Colon (tissue), 2 donors: ENCODE measurements around the gene ACOT4.
"Not testable (repeated sequence)": the region's sequence is repeated elsewhere in the genome, so short reads cannot be mapped to it uniquely, and the experiment has no call there.

ENCODE experiments used
- FAIRE-seq: peaks from 2 replicates; lab custom pipeline; 2012; peaks lifted over from hg19 to GRCh38; lab: Jason Lieb, UNC
- donor health status: control.
- donor health status: control.

Gene ACOT4

DNA sequence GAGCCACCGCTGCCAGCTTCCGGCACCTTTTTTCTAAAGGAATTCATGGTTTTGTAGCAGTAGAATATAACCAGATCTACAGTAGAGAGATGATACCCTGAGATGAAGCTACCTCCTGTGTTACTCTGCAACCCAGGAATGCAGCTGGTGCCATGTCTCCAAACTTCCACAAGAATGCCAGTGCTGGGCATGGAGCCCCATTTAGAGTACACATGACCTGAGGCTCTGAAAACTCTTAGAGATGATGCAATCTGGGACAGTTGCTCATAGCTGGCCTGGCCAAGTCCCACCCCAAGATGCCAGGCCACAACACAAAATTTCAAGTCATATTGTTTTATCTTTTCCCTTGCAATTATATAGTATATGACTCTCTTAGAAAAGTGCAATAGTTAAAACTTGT, 14.5 kb upstream of the ACOT4 start:
- not testable (repeated sequence) for FAIRE-seq

DNA sequence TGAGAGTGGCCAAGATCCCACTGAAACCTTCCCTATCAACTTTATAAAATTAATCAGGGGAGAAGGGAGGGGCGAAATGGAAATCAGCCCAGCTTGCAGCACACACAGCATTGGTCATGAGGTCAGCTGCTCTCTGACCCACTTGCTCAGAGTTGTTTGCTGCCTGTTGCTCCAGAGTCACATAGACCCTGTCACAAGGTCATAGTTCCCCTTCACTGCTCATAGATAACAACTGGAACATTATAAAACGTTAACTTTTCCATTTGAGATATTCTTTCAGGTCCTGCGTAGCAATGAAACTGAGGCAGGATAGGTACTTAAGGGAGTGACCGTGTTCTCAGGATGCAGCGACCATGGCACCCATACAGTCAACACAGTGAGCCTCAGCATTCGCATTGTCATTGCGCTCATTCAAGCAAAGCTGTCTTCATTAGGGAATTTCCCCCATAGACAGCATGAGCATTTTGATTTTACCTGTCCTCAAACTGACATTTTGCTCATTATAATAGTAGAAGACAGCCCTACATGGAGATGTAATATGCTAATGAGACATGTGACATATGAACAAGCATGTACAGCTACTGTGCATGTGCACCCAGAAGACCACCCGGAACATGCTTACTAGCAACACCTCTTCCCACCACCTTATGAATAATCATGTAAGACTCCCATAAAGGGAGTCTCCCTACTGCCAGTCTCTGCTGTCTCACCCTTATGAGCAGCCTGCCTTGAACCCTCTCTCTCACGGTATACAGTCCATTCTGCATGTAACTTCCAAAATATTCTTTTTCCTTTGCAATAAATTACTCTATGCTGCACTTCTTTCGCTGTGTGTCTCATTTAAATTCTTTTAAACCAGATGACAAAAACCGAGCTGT, 9.3 kb upstream of the ACOT4 start:
- not testable (repeated sequence) for FAIRE-seq

DNA sequence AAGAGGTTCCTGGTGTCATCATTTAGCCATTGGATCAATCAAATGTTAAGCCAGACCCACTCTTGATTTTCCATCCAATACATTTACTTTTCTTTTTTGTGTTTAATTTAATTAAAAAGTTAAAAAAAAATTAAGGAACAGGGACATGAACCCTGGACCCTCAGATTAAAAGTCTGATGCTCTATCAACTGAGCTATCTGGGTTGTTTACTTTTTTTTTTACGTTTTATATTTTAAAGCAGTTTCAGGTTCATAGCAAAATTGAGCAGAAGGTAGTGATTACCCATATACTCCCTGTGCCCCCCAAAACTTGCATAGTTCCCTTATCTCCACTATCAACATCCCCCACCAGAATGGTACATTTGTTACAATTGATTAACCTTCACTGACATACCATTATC, 3.0 kb upstream of the ACOT4 start:
- FAIRE-seq = no peak

DNA sequence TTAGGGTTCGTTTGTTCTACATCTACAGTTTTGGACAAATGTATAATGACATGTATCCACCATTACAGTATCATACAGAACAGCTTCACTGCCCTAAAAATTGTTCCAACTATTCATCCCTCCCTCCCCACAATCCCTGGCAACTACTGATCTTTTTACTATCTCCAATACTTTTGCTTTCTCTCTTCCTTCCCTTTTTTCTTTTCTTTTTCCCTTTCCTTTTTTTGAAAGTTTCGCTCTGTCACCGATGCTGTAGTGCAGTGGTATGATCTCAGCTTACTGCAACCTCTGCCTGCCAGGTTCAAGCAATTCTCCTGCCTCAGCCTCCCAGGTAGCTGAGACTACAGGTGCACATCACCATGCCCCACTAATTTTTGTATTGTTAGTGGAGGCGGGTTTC, 2.6 kb upstream of the ACOT4 start:
- no peak for FAIRE-seq

DNA sequence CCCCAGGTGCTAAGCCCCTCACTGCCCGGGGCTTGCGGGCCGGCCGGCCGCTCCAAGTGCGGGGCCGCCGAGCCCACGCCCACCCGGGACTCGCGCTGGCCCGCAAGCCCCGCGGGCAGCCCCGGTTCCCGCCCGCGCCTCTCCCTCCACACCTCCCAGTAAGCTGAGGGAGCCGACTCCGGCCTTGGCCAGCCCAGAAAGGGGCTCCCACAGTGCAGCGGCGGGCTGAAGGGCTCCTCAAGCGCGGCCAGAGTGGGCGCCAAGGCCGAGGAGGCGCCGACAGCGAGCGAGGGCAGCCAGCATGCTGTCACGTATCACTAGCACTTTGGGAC, 1.0 kb upstream of the ACOT4 start:
- FAIRE-seq = not testable (repeated sequence)

DNA sequence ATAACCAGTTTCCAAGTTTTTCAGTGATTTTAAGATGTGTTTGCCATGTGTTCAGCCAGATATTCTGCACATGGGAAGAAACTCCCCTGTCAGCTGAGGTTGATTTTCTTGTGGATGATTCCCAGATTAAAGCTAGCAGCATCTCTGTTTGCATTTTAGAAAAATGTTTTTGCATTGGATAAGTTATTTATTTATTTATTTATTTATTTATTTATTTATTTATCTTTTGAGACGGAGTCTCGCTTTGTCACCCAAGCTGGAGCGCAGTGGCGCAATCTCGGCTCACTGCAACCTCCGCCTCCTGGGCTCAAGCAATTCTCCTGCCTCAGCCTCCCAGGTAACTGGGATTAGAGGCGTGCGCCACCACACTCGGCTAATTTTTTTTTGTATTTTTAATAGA, 2.8 kb downstream of the ACOT4 start:
- FAIRE-seq = no peak

- FAIRE-seq = no peak
Observed at GRCh38 chr14:73599499-73599898, 7.8 kb downstream of the ACOT4 start.

DNA sequence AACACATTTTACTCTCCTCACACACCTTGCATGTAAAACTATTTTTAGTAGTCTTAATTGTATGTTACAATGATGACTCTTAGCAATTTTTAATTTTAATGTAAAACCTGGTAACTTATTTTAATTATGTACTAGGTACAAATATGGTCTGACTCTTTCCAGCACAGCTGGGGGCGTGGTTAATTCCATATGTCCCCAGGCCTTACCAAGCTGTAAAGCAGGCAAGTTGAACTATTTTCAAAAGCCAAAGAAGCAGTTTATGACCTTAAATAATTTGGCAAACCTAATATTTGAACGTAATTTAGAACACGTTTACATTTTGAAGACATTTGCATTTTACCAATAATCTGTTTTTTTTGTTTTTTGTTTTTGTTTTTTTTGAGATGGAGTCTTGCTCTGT, 11.3 kb downstream of the ACOT4 start:
- FAIRE-seq = no peak

DNA sequence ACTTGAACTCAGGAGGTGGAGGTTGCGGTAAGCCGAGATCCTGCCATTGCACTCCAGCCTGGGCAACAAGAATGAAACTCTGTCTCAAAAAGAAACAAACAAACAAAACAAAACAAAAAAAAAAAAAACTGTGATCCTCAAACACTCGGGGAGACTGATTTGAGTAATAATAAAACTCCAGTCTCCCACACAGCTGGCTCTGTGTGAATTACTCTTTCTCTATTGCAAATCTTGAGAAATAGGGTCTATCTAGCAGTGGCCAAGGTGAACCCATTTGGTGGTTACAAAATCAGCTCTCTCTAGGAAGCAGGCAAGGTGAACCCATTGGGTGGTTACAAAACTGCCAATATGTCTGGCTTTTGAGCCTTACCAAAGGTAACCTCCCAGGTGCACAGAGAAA, 14.6 kb downstream of the ACOT4 start:
- FAIRE-seq = no peak

DNA sequence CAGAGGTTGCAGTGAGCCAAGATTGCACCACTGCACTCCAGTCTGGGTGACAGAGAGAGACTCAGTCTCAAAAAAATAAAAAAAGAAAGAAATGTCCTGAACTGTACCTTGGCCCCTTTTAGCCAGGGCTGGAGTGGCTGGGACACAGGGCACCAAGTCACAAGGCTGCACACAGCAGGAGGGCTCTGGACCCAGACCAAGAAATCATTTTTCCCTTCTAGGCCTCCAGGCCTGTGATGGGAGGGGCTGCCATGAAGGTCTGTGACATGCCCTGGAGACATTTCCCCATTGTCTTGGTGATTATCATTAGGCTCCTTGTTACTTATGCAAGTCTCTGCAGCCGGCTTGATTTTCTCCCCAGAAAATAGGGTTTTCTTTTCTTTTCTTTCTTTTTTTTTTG, 15.6 kb downstream of the ACOT4 start:
- FAIRE-seq = no peak

GRCh38 chr14:73610687-73611086, 19.0 kb downstream of the ACOT4 start:
- FAIRE-seq = no peak

- no peak for FAIRE-seq
Observed at GRCh38 chr14:73612339-73613045, 20.8 kb downstream of the ACOT4 start, which contains the start of gene ACOT6. Gene ACOT6, plus strand, starts transcription at chr14:73612517. Its CDS starts 55 bp downstream, at chr14:73612572.

GRCh38 chr14:73613046-73613383, 21.3 kb downstream of the ACOT4 start:
- FAIRE-seq = no peak

DNA sequence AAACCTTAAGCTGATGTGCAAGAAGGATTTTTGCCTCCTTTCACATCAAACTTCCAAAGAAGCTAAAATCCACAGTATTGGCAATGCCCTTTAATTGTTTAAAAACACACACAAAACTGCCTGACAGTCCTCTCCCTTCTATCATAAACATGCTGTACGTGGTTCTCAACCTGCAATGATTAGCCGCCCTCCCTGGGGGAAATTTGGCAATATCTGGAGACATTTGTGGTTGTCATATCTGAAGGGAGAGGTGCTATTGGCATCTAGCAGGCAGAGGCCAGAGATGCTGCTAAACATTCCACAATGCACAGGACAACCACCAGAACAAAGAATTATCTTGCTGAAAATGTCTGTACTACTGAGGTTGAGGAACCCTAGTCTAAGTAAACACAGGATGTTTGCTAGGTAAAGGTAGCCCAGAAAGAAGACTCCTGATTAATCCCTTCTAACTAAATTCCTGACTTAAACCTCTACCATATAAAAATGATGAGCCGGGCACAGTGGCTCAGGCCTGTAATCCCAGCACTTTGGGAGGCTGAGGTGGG, 21.8 kb downstream of the ACOT4 start:
- no peak for FAIRE-seq

- FAIRE-seq = no peak
Observed at GRCh38 chr14:73616831-73617230, 25.2 kb downstream of the ACOT4 start.

GRCh38 chr14:73619524-73619923, 27.9 kb downstream of the ACOT4 start:
- FAIRE-seq = no peak

DNA sequence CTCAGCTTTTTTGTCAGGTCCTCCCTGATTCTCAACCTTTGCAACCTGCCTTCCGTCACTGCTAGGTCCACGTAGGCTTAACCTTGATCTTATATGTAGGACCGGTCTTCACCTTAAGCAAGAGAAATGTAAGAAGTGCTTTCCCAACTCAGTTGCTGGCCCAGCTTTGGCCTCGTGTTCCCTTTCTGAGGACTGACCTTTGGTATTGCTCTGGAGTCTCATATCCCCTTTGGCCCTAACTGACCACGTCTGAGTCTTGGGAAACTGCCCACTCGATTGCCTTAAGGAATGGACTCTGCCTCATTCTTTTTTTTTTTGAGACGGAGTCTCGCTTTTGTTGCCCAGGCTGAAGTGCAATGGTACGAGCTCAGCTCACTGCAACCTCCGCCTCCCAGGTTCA, 28.6 kb downstream of the ACOT4 start:
- no peak for FAIRE-seq

- FAIRE-seq = no peak
Observed at GRCh38 chr14:73623504-73624054, 31.9 kb downstream of the ACOT4 start.

DNA sequence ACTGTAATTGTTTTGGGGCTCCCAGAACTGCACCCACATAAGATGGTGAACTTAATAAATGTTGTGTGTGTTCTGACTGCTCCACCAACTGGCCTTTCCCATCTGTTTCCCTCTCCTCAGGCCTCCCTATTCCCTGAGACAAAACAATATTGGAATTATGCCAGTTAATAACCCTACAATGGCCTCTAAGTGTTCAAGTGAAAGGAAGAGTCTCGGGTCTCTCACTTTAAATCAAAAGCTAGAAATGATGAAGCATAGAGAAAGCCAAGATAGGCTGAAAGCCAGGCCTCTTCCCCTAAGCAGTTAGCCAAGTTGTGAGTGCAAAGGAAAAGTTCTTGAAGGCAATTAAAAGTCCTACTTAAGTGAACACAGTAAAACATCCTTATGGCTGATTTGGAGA, 34.0 kb downstream of the ACOT4 start:
- FAIRE-seq = no peak

DNA sequence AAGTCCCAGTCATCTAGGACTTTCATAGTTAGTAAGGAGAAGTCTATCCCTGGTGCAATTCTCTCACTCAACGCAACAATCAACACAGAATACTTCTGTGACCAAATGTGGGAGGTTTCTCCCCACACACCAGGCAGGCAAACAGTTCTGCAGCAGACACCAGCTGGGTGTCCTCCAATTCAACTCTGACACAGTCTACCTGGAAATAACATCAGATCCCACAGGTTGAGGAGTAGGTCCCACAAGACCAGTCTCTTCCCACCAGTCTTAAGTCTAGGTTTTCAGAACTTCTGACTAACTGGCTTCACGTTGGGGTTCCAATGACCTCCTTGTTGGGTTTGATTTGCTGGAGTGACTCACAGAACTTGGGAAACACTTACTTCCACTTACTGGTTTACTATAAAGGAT, 35.5 kb downstream of the ACOT4 start:
- no peak for FAIRE-seq

DNA sequence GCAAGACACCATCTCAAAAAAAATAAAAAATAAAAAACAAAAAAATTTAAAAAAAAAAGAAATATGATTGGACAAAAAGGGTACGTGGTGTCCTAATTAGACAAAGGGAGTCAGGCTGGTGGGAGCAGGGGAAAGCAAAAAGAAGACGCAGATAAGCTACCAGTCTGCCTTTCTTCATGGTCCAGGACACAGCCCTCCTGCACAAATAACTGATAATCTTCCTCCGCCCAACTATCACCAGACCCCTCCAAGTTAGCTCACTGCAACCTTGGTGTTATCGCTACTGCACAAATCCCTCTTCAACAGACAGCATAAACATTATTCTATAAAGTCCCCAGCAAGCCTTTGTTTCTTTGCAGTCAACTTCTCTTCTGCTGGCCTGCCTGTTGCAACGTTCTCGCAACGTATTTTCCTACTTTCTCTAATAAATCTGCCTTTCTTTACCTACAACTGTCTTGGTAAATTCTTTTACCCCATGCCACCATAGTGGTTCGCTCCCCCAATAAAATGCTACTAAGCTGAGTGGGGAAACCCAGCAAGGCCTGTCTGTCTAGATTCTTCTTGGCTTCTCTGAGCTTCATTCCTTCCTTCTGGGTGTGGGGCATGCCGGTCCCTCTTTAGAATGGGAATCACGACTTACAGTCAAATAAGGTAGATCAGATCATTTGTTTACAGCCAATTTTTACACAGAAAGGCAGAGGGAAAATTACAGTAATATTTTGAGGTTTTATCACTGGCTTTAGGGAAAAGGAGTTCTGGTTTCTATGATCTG, 38.5 kb downstream of the ACOT4 start:
- FAIRE-seq = no peak
